GM12873 (cell line): ENCODE data around the gene MRPS27.

ENCODE experiments used
- CTCF ChIP-seq: IDR thresholded peaks from 2 replicates; pipeline ENCODE4 v1.5.1; 2012; ENCODE audit warnings: low read depth, mild to moderate bottlenecking, moderate library complexity, low read length, control low read depth; ENCODE audit not compliant: insufficient read depth; ENCODE audit errors: missing control alignments

The MRPS27 gene

GRCh38 chr5:72234868-72235267 is 85.2 kb downstream of the MRPS27 start:
- TF ChIP-seq CTCF: no peak

DNA sequence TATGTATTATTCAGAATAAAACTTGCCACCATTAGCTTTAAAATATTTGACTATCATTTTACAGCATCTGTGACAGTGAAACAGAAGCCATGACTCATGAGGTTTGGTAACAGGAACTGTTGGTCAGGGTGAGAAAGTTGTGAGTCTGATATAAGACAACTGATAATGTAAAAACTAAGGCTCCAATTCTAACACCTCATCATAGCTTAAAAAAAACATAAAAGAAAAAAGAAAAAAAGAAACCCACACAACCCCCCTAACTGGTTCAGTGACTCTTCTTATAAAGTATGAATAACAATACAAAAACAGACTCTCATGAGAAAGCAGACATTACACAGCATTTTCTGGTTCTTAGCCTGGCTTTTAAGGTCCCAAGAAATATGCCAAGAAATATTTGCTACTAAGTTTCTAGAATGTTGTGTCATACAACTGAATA is 85.8 kb downstream of the MRPS27 start:
- no peak for TF ChIP-seq CTCF

DNA sequence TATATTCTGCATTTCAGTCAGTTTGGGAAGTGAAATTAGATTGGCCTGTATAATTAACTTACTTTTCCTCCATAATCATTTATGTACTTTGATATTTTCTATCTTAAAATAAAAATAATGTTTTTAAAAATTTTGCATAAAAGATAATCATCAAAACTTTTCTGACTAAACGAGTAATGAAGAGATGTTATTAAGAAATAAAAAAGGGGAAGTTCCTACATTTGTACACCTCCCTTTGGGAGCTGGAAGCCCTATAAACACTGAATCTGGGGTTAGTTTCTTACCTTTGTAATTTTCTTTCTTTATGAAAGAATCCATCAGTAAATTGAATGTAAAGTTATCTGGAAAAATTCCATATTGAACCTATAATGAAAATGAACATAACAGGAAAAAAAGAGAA is 86.2 kb downstream of the MRPS27 start:
- TF ChIP-seq CTCF: no peak

DNA sequence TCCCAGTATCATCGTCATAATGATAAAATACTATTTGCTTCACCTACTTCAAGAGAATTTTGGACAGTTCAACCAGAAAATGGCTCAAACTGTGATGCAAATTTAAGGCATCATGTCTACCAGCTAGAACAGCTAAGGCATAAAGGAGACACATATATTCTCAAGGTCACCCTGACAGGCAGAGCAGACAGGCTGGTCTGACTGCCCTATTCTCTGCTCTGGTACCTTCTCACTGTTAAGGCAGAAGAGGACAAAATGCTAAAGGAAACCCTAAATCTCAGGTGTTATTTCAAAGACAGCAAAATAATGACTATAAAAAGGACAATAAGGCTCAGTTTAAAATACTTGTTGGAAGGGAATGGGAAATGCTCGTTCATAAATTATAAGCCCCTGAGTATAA is 87.2 kb downstream of the MRPS27 start:
- TF ChIP-seq CTCF: no peak

- TF ChIP-seq CTCF: no peak
These were observed 87.9 kb downstream of the MRPS27 start for GRCh38 chr5:72231991-72232703.

- TF ChIP-seq CTCF: no peak
These were observed 91.1 kb downstream of the MRPS27 start for GRCh38 chr5:72228960-72229359.

GRCh38 chr5:72226950-72227349 is 93.1 kb downstream of the MRPS27 start:
- TF ChIP-seq CTCF: no peak
